ENCODE measurements around the gene APOO.
A peak's percentile ranks its signal among the peaks of the same experiment; 100 is the strongest.

The APOO gene

GRCh38 chrX:23907498-23908218 is at the start of gene APOO, which contains the start of gene CXorf58:
Gene APOO, minus strand, starts transcription at chrX:23907938. Its CDS starts 236 bp downstream, at chrX:23907702.
Gene CXorf58, plus strand, starts transcription at chrX:23908006. Its CDS starts 2,297 bp downstream, at chrX:23910303.
- DNase-seq (ENCODE audit: low spot score): peak; percentile 60

GRCh38 chrX:23954396-23954795 is 46.7 kb upstream of the APOO start:
- DNase-seq (ENCODE audit: low spot score): no peak

- no peak for DNase-seq (ENCODE audit: low spot score)
These were observed 46.2 kb upstream of the APOO start for GRCh38 chrX:23953908-23954269.

GRCh38 chrX:23952984-23953907 is 45.5 kb upstream of the APOO start:
- no peak for DNase-seq (ENCODE audit: low spot score)

GRCh38 chrX:23952391-23952790 is 44.7 kb upstream of the APOO start:
- DNase-seq (ENCODE audit: low spot score): no peak

GRCh38 chrX:23945206-23945605 is 37.5 kb upstream of the APOO start:
- no peak for DNase-seq (ENCODE audit: low spot score)

- DNase-seq (ENCODE audit: low spot score): no peak
These were observed 36.5 kb upstream of the APOO start for GRCh38 chrX:23944234-23944633.

GRCh38 chrX:23939203-23939602 is 31.5 kb upstream of the APOO start:
- DNase-seq (ENCODE audit: low spot score): no peak

GRCh38 chrX:23938690-23939089 is 31.0 kb upstream of the APOO start:
- no peak for DNase-seq (ENCODE audit: low spot score)

GRCh38 chrX:23937100-23937499 is 29.4 kb upstream of the APOO start:
- DNase-seq (ENCODE audit: low spot score): no peak

GRCh38 chrX:23936180-23936579 is 28.4 kb upstream of the APOO start:
- DNase-seq (ENCODE audit: low spot score): no peak

- DNase-seq (ENCODE audit: low spot score): no peak
These were observed 27.4 kb upstream of the APOO start for GRCh38 chrX:23935106-23935505.

- DNase-seq (ENCODE audit: low spot score): no peak
These were observed 24.3 kb upstream of the APOO start for GRCh38 chrX:23932046-23932445.

GRCh38 chrX:23930894-23931604 is 23.3 kb upstream of the APOO start:
- no peak for DNase-seq (ENCODE audit: low spot score)

- DNase-seq (ENCODE audit: low spot score): no peak
These were observed 18.3 kb upstream of the APOO start for GRCh38 chrX:23926015-23926414.

GRCh38 chrX:23919706-23920320 is 12.1 kb upstream of the APOO start:
- no peak for DNase-seq (ENCODE audit: low spot score)

- DNase-seq (ENCODE audit: low spot score): no peak
These were observed 11.4 kb upstream of the APOO start for GRCh38 chrX:23919148-23919547.

- DNase-seq (ENCODE audit: low spot score): no peak
These were observed 3.5 kb upstream of the APOO start for GRCh38 chrX:23911126-23911835.

- no peak for DNase-seq (ENCODE audit: low spot score)
These were observed 674 bp upstream of the APOO start for GRCh38 chrX:23908219-23909004.

- no peak for DNase-seq (ENCODE audit: low spot score)
These were observed 634 bp downstream of the APOO start for GRCh38 chrX:23907111-23907497.

- no peak for DNase-seq (ENCODE audit: low spot score)
These were observed 3.6 kb downstream of the APOO start for GRCh38 chrX:23904096-23904495.
